ENCODE measurements around the gene FAP.

FAP gene

DNA sequence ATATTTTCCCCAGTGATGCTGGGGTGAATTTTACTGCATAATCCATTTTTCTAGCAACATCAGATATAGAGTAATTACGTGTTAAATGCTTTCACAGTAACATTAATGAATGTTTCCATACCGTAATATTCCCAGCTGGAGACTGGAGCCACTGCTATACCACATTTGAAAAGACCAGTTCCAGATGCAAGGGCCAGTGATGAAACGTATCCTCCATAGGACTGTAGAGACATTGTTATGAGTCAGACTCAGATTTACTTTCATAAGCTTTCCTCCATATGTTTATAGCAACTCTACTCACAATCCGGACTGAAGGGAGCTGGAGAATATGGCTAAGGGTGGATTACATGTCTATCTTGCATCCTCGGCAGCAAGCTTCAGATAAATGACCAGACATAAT, 68.5 kb downstream of the FAP start:
- no peak for TF ChIP-seq CTCF (IDR thresholded peaks at IDR 0.05; ENCODE audit: borderline replicate concordance, control extremely low read depth, extremely low read depth, insufficient read depth, missing control alignments)
- DNase-seq (ENCODE audit: low spot score) = no peak
- in situ Hi-C loops (cut with MboI; ENCODE audit: low sequenced_read_pairs, unreplicated experiment) = no loop called here

GRCh38 chr2:162172802-162173370, 70.4 kb downstream of the FAP start:
- TF ChIP-seq CTCF (IDR thresholded peaks at IDR 0.05; ENCODE audit: borderline replicate concordance, control extremely low read depth, extremely low read depth, insufficient read depth, missing control alignments) = no peak
- in situ Hi-C loops (cut with MboI; ENCODE audit: low sequenced_read_pairs, unreplicated experiment) = no loop called here
- no peak for DNase-seq (ENCODE audit: low spot score)

DNA sequence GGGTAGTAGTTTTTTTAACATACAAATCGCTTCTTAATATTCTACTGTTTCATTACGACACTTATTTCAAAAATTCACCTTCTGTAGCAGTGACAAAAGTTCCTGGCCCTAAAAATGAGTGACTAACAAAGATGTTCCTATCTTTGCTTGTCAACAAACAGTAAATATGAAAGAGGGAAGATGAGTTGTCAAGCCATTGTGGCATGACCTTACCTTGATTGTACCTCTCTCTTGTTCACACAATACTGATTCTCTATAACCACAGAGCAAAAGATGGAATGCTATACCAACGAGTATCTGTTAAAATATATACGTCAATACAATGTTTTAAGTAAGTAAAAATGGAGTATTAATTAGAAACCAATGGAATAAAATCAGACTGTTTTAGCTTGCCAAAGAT, 76.5 kb downstream of the FAP start:
- TF ChIP-seq CTCF (IDR thresholded peaks at IDR 0.05; ENCODE audit: borderline replicate concordance, control extremely low read depth, extremely low read depth, insufficient read depth, missing control alignments) = no peak
- DNase-seq (ENCODE audit: low spot score) = no peak
- in situ Hi-C loops (cut with MboI; ENCODE audit: low sequenced_read_pairs, unreplicated experiment) = no loop called here

DNA sequence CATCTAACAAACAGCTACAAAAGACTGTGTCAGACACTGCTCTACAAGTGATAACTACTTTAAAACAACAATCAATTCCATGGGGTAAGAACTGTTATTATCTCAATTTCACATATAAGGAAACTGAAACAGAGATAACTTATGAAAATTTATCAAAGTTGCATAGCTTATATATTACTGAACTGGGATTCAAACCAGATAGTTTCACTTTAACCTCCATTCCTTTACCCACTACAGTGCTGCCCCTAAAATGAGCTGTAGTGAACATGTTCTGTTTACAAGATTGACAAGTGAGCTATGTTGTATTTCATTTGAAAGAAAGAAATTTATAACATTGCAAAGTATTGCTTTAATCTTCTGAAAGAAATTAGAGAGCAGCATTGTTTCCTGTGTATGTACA, 77.1 kb downstream of the FAP start:
- TF ChIP-seq CTCF (IDR thresholded peaks at IDR 0.05; ENCODE audit: borderline replicate concordance, control extremely low read depth, extremely low read depth, insufficient read depth, missing control alignments) = no peak
- DNase-seq (ENCODE audit: low spot score) = no peak
- in situ Hi-C loops (cut with MboI; ENCODE audit: low sequenced_read_pairs, unreplicated experiment) = no loop called here

DNA sequence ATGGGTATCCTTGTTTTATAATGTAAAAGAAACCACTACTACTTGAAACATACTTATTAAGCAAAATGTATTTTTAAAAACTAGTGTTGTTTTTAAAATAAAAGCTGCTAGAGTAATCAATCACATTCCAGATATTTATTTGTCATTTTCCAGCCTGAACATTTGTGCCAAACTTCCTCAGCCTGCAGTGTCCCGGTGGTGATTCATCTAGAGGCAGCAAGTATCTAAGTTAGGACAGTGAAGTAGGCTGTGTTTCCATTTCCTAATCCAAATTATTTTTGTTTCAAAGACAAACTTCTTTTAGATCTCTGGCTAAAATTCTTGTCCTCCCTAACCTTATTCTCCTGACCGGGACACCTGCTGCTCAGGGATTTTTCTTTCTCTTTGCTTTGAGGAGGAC, 78.4 kb downstream of the FAP start:
- DNase-seq (ENCODE audit: low spot score) = no peak
- TF ChIP-seq CTCF (IDR thresholded peaks at IDR 0.05; ENCODE audit: borderline replicate concordance, control extremely low read depth, extremely low read depth, insufficient read depth, missing control alignments) = no peak
- in situ Hi-C loops (cut with MboI; ENCODE audit: low sequenced_read_pairs, unreplicated experiment) = no loop called here

GRCh38 chr2:162159446-162159845, 83.8 kb downstream of the FAP start:
- no peak for TF ChIP-seq CTCF (IDR thresholded peaks at IDR 0.05; ENCODE audit: borderline replicate concordance, control extremely low read depth, extremely low read depth, insufficient read depth, missing control alignments)
- no peak for DNase-seq (ENCODE audit: low spot score)
- in situ Hi-C loops (cut with MboI; ENCODE audit: low sequenced_read_pairs, unreplicated experiment) = no loop called here

GRCh38 chr2:162156149-162156548, 87.1 kb downstream of the FAP start:
- in situ Hi-C loops (cut with MboI; ENCODE audit: low sequenced_read_pairs, unreplicated experiment) = no loop called here
- TF ChIP-seq CTCF (IDR thresholded peaks at IDR 0.05; ENCODE audit: borderline replicate concordance, control extremely low read depth, extremely low read depth, insufficient read depth, missing control alignments) = no peak

More at GRCh38 chr2:162156149-162156548, 87.1 kb downstream of the FAP start:
- no peak for DNase-seq (ENCODE audit: low spot score)
